Fibroblast of lung (primary cell): ENCODE data around the gene STEAP2. TPM values are rescaled to one million over a fixed set of nuclear protein-coding genes. Genes with fewer than 3 reads are reported as not detected.
"Not testable (repeated sequence)": the region's sequence is repeated elsewhere in the genome, so short reads cannot be mapped to it uniquely, and the experiment has no call there.

Source experiments
- DNase-seq, 2 donors: peaks; one replicate each; pipeline versions ENCODE4 v3.0.0 to v3.0.0-alpha.2; 2010; ENCODE audit warnings: low read depth in 2 of 2
- H2AFZ ChIP-seq: 2 replicates; pipeline ENCODE4 v1.5.1; 2012; ENCODE audit warnings: low read length, control low read depth, inconsistent platforms
- H3K27ac ChIP-seq: 2 replicates; pipeline ENCODE4 v1.5.1; 2011; ENCODE audit warnings: low read length, control low read depth; ENCODE audit not compliant: insufficient read depth
- H3K27me3 ChIP-seq: 2 replicates; pipeline ENCODE4 v1.5.1; 2011; ENCODE audit warnings: mild to moderate bottlenecking, low read length; ENCODE audit not compliant: control insufficient read depth, insufficient read depth
- H3K36me3 ChIP-seq: 2 replicates; pipeline ENCODE4 v1.5.1; 2011; ENCODE audit warnings: low read length; ENCODE audit not compliant: control insufficient read depth, insufficient read depth
- H3K4me1 ChIP-seq: 2 replicates; pipeline ENCODE4 v1.5.1; 2011; ENCODE audit warnings: low read length; ENCODE audit not compliant: control insufficient read depth, insufficient read depth; ENCODE audit errors: extremely low read depth
- H3K4me2 ChIP-seq: 2 replicates; pipeline ENCODE4 v1.5.1; 2011; ENCODE audit warnings: low read length, control low read depth; ENCODE audit not compliant: insufficient read depth; ENCODE audit errors: extremely low read depth
- H3K4me3 ChIP-seq, 4 experiments: fragments of 200-600 bp in 1 of 4; sonication (generic) in 1 of 4; replicated peaks in 1 of 4; 2 replicates each; pipeline ENCODE4 v1.5.1; 2011 to 2016; ENCODE audit warnings: low read length in 4 of 4, low read depth in 3 of 4, mild to moderate bottlenecking in 3 of 4, control low read depth in 2 of 4, inconsistent platforms in 1 of 4, mixed read lengths in 1 of 4; ENCODE audit not compliant: insufficient read depth in 1 of 4; ENCODE audit errors: control extremely low read depth in 1 of 4
- H3K79me2 ChIP-seq: 2 replicates; pipeline ENCODE4 v1.5.1; 2012; ENCODE audit warnings: mild to moderate bottlenecking, low read length, inconsistent platforms; ENCODE audit not compliant: control insufficient read depth, insufficient read depth
- H3K9ac ChIP-seq: 2 replicates; pipeline ENCODE4 v1.5.1; 2011; ENCODE audit warnings: mild to moderate bottlenecking, low read length, control low read depth; ENCODE audit not compliant: insufficient read depth
- H3K9me3 ChIP-seq: 2 replicates; pipeline ENCODE4 v1.5.1; 2012; ENCODE audit warnings: low read depth, low read length; ENCODE audit not compliant: control insufficient read depth, insufficient read depth
- H4K20me1 ChIP-seq: 2 replicates; pipeline ENCODE4 v1.5.1; 2011; ENCODE audit warnings: low read length; ENCODE audit not compliant: control insufficient read depth, insufficient read depth; ENCODE audit errors: extremely low read depth
- EZH2 ChIP-seq: IDR thresholded peaks from 2 replicates; pipeline ENCODE4 v1.5.1; 2012; ENCODE audit warnings: low read length, control low read depth, mild to moderate bottlenecking; ENCODE audit errors: missing control alignments
- polyA plus RNA-seq, 2 donors: library from polyadenylated mRNA; depleted of rRNA in 1 of 2; stranded (reverse) in 1 of 2; unstranded in 1 of 2; fragments of >200 nt; gene quantifications; 2 replicates each; pipeline ENCODE4 v1.2.1, GENCODE V29; 2011 to 2012; ENCODE audit warnings: missing spikeins in 1 of 2
- total RNA-seq: library from RNA; depleted of rRNA; stranded (reverse); fragments of >200 nt; gene quantifications from 2 replicates; pipeline ENCODE4 v1.2.1, GENCODE V29; 2014
- TF ChIP-seq, protein P1 (sequence below), 2 donors: IDR thresholded peaks in 1 of 2; conservative IDR thresholded peaks in 1 of 2; 1 replicate in 1 of 2; 2 replicates in 1 of 2; pipeline ENCODE4 v1.5.1; 2011 to 2012; ENCODE audit warnings: low read length in 2 of 2, control low read depth in 1 of 2, inconsistent platforms in 1 of 2, low read depth in 1 of 2, mild to moderate bottlenecking in 1 of 2

STEAP2 gene
- total and polyA plus RNA-seq, 2 donors (not counting 1 experiment from before 2014, with no cell fraction given) = 16.5 to 26.3 TPM

DNA sequence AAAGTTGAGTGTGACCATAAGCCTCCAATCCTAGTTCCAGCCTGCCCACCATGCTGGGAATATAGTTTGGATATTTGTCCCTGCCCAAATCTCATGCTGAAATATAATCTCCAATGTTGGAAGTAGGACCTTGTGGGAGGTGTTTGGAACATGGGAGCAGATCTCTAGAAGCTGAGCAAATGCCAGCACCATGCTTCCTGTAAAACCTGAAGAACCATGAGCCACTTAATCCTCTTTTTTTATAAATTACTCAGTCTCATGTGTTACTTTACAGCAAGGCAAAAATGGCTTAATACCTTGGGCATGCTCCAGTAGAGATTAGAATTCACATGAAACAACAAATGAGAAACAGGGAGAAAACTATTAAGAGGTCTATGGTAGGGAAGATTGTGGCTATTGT lies 30.1 kb upstream of the STEAP2 start:
- no peaks in the 10 kb centered on the region for H3K36me3 ChIP-seq
- no peaks in the 10 kb centered on the region for H3K79me2 ChIP-seq
- no peak overlapping the region for H3K27ac ChIP-seq
- H3K9ac ChIP-seq = no peak overlapping the region
- H4K20me1 ChIP-seq = no peaks in the 10 kb centered on the region
- H3K4me1 ChIP-seq = no peaks in the 10 kb centered on the region
- H3K27me3 ChIP-seq = no peaks in the 10 kb centered on the region
- no peak overlapping the region for H2AFZ ChIP-seq
- no peak overlapping the region for H3K4me3 ChIP-seq
- no peak for TF ChIP-seq EZH2
- TF ChIP-seq, protein P1, sequence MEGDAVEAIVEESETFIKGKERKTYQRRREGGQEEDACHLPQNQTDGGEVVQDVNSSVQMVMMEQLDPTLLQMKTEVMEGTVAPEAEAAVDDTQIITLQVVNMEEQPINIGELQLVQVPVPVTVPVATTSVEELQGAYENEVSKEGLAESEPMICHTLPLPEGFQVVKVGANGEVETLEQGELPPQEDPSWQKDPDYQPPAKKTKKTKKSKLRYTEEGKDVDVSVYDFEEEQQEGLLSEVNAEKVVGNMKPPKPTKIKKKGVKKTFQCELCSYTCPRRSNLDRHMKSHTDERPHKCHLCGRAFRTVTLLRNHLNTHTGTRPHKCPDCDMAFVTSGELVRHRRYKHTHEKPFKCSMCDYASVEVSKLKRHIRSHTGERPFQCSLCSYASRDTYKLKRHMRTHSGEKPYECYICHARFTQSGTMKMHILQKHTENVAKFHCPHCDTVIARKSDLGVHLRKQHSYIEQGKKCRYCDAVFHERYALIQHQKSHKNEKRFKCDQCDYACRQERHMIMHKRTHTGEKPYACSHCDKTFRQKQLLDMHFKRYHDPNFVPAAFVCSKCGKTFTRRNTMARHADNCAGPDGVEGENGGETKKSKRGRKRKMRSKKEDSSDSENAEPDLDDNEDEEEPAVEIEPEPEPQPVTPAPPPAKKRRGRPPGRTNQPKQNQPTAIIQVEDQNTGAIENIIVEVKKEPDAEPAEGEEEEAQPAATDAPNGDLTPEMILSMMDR (conservative IDR thresholded peaks at IDR 0.05 in 1 of 2, IDR thresholded peaks at IDR 0.05 in 1 of 2; ENCODE audit: low read depth in 1 of 2, low read length in 2 of 2) = no peak
- no peak for DNase-seq
- H3K9me3 ChIP-seq = no peaks in the 10 kb centered on the region
- H3K4me2 ChIP-seq = no peak overlapping the region

DNA sequence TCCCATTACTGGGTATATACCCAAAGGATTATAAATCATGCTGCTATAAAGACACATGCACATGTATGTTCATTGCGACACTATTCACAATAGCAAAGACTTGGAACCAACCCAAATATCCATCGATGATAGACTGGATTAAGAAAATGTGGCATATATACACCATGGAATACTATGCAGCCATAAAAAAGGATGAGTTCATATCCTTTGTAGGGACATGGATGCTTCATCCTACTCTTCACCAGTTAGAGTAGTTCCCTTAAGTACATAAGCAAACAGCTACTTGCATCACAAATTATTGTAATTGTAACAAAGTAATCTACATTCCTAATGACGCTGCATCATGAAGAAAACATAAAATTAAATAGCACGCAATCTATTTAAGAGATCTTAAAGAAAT lies 25.2 kb upstream of the STEAP2 start:
- not testable (repeated sequence) for H3K9ac ChIP-seq, H3K36me3 ChIP-seq, DNase-seq, H3K4me1 ChIP-seq, H3K27me3 ChIP-seq, H3K4me3 ChIP-seq, H2AFZ ChIP-seq, H4K20me1 ChIP-seq, H3K79me2 ChIP-seq, H3K9me3 ChIP-seq, H3K4me2 ChIP-seq, H3K27ac ChIP-seq

DNA sequence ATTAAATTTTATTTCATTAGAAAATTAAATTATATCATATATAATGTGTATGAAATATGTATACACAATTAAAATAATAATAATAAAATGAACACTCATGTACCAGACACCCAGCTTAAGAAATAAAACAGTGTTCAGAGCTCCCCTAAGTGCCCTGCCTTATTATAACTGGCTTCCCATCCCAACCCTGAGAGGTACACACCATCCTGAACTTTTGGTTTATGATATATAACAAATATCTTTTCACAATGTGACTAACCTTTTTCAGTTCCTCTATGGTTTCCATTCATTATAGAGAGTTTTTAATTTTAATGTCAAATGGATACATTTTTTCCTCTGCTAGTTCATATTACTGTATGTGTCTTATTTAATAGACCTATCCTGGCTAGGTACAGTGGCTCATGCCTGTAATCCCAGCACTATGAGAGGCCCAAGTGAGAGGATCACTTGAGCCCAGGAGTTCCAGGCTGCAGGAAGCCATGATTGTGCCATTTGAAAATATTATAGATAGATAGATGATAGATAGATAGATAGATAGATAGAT lies 24.0 kb upstream of the STEAP2 start:
- H3K27ac ChIP-seq = no peak overlapping the region
- TF ChIP-seq, protein P1 (conservative IDR thresholded peaks at IDR 0.05 in 1 of 2, IDR thresholded peaks at IDR 0.05 in 1 of 2; ENCODE audit: low read depth in 1 of 2, low read length in 2 of 2) = no peak
- no peak for TF ChIP-seq EZH2
- no peaks in the 10 kb centered on the region for H3K79me2 ChIP-seq
- H3K9me3 ChIP-seq = no peaks in the 10 kb centered on the region
- H4K20me1 ChIP-seq = no peaks in the 10 kb centered on the region
- no peaks in the 10 kb centered on the region for H3K36me3 ChIP-seq
- no peak overlapping the region for H2AFZ ChIP-seq
- no peak overlapping the region for H3K4me3 ChIP-seq
- H3K4me2 ChIP-seq = no peak overlapping the region
- H3K9ac ChIP-seq = no peak overlapping the region
- no peaks in the 10 kb centered on the region for H3K27me3 ChIP-seq
- H3K4me1 ChIP-seq = no peaks in the 10 kb centered on the region
- no peak for DNase-seq
